K562 (cell line): ENCODE measurements around the gene WDR18. TPM values are rescaled to one million over a fixed set of nuclear protein-coding genes. Genes with fewer than 3 reads are reported as not detected.

Experiments used
- ATF2 ChIP-seq: sonication (generic); formaldehyde crosslinking; IDR thresholded peaks from 2 replicates; pipeline ENCODE4 v1.8.1; 2022; ENCODE audit warnings: missing genetic modification reagents
- CREBBP ChIP-seq: IDR thresholded peaks from one replicate; pipeline ENCODE4 v1.6.1; 2012; ENCODE audit warnings: low read depth, mild to moderate bottlenecking, control low read depth, inconsistent platforms, low read length
- DEAF1 ChIP-seq: fragments of 450-650 bp; formaldehyde crosslinking; IDR thresholded peaks from 2 replicates; pipeline ENCODE4 v1.4.0; 2020; ENCODE audit warnings: mild to moderate bottlenecking, moderate library complexity
- EP400 ChIP-seq: fragments of 450-650 bp; IDR thresholded peaks from 2 replicates; pipeline ENCODE4 v1.6.1; 2017; ENCODE audit warnings: antibody characterized with exemption, mild to moderate bottlenecking, moderate library complexity
- HMGXB4 ChIP-seq: sonication (generic); formaldehyde crosslinking; IDR thresholded peaks from 2 replicates; pipeline ENCODE4 v1.8.1; 2023; ENCODE audit warnings: mild to moderate bottlenecking, missing genetic modification reagents
- IFI16 ChIP-seq: fragments of 250-450 bp; sonication (Bioruptor Pico); IDR thresholded peaks from 2 replicates; pipeline ENCODE4 v2.1.2; 2022; ENCODE audit warnings: mild to moderate bottlenecking, inconsistent platforms
- ILK ChIP-seq: fragments of 450-650 bp; IDR thresholded peaks from 2 replicates; pipeline ENCODE4 v1.6.1; 2016; ENCODE audit warnings: missing genetic modification characterization, low read depth, mild to moderate bottlenecking, missing compliant biosample characterization, moderate library complexity, borderline replicate concordance
- KDM1A ChIP-seq, 2 experiments: fragments of 450-650 bp; IDR thresholded peaks; 2 replicates each; pipeline ENCODE4 v1.6.1; 2016; ENCODE audit warnings: mild to moderate bottlenecking in 2 of 2
- MCM7 ChIP-seq, 2 experiments: fragments of 450-650 bp; IDR thresholded peaks; 2 replicates each; pipeline ENCODE4 v1.6.1; 2016 to 2018
- MECOM ChIP-seq: fragments of 250-450 bp; sonication (Bioruptor Pico); IDR thresholded peaks from 2 replicates; pipeline ENCODE4 v1.8.0; 2022; ENCODE audit warnings: inconsistent platforms
- MEIS2 ChIP-seq: fragments of 450-650 bp; IDR thresholded peaks from 2 replicates; pipeline ENCODE4 v1.6.1; 2014; ENCODE audit warnings: mild to moderate bottlenecking; ENCODE audit not compliant: partially characterized antibody
- NEUROD1 ChIP-seq: fragments of 150-350 bp; IDR thresholded peaks from 2 replicates; pipeline ENCODE4 v1.6.1; 2014; ENCODE audit warnings: borderline replicate concordance, low read length, low read depth; ENCODE audit not compliant: partially characterized antibody
- NFATC3 ChIP-seq: fragments of 450-650 bp; IDR thresholded peaks from 2 replicates; pipeline ENCODE4 v1.6.1; 2017; ENCODE audit warnings: mild to moderate bottlenecking
- NRF1 ChIP-seq, 2 experiments: fragments of 450-650 bp; IDR thresholded peaks in 1 of 2; conservative IDR thresholded peaks in 1 of 2; 2 replicates each; pipeline ENCODE4 v1.6.1; 2014; ENCODE audit warnings: mild to moderate bottlenecking in 2 of 2
- PCBP1 ChIP-seq: fragments of 200-400 bp; formaldehyde crosslinking; IDR thresholded peaks from 2 replicates; pipeline ENCODE4 v1.6.1; 2018; ENCODE audit warnings: mild to moderate bottlenecking, low read depth, low read length; ENCODE audit not compliant: poor library complexity, severe bottlenecking
- SMARCC2 ChIP-seq: fragments of 450-650 bp; IDR thresholded peaks from 2 replicates; pipeline ENCODE4 v1.6.1; 2017; ENCODE audit warnings: antibody characterized with exemption, moderate library complexity, mild to moderate bottlenecking, low read depth
- XRCC3 ChIP-seq: fragments of 450-650 bp; IDR thresholded peaks from 2 replicates; pipeline ENCODE4 v1.6.1; 2017; ENCODE audit warnings: mild to moderate bottlenecking, moderate library complexity
- ZNF707 ChIP-seq: fragments of 250-450 bp; sonication (Bioruptor Pico); conservative IDR thresholded peaks from 2 replicates; pipeline ENCODE4 v1.8.0; 2022; ENCODE audit warnings: inconsistent platforms, mild to moderate bottlenecking, moderate library complexity
- polyA plus RNA-seq, 8 experiments: library from polyadenylated mRNA; depleted of rRNA in 4 of 8; stranded (reverse) in 5 of 8; unstranded in 3 of 8; fragments of >200 nt; fragmentation: Nextera tagmentation in 2 of 8; fragmentation: Illumina TruSeq in 1 of 8; extraction: Ambion mirVana in 2 of 8; extraction: Trizol in 1 of 8; gene quantifications; 2 replicates each; pipeline versions ENCODE4 v1.2.1 to v1.2.3, GENCODE V29; 2011 to 2014; ENCODE audit warnings: inconsistent platforms in 1 of 8, missing spikeins in 1 of 8
- total RNA-seq, 7 experiments: library from RNA; depleted of rRNA in 6 of 7; stranded (reverse); fragments of >200 nt in 6 of 7; fragmentation: Illumina TruSeq in 2 of 7; extraction: Trizol in 2 of 7; gene quantifications; 2 replicates each; pipeline versions ENCODE4 v1.2.1 to v1.2.3, GENCODE V29; 2011 to 2021; ENCODE audit warnings: low replicate concordance in 1 of 7
- TF ChIP-seq, protein P1 (sequence below): sonication (generic); formaldehyde crosslinking; IDR thresholded peaks from 2 replicates; pipeline ENCODE4 v1.8.0; 2022; ENCODE audit warnings: mild to moderate bottlenecking, missing genetic modification reagents, borderline replicate concordance
- TF ChIP-seq, protein P2 (sequence below): fragments of 250-450 bp; sonication (Bioruptor Pico); IDR thresholded peaks from 2 replicates; pipeline ENCODE4 v1.4.0; 2020; ENCODE audit warnings: mild to moderate bottlenecking, moderate library complexity, borderline replicate concordance

WDR18 gene
- total and polyA plus RNA-seq, 9 of the 15 experiments (the other 6 are each of a cell fraction or from before 2014, with no cell fraction given) = 0.65 to 181 (median 30.1) TPM

- TF ChIP-seq MCM7 (IDR thresholded peaks at IDR 0.05) = no peak
- TF ChIP-seq SMARCC2 = 0 out of 2 replicates have a peak, but pooled peaks have one; percentile 41
- TF ChIP-seq ILK (tag) = no peak
- TF ChIP-seq NRF1 (conservative IDR thresholded peaks at IDR 0.05 in 1 of 2, IDR thresholded peaks at IDR 0.05 in 1 of 2) = peak; percentile 31 to 57; a peak in 2 of 4 replicates
- TF ChIP-seq ATF2 (CRISPR knock-in tag) = no peak
- peak; percentile 99 for TF ChIP-seq PCBP1
- TF ChIP-seq, protein P1, sequence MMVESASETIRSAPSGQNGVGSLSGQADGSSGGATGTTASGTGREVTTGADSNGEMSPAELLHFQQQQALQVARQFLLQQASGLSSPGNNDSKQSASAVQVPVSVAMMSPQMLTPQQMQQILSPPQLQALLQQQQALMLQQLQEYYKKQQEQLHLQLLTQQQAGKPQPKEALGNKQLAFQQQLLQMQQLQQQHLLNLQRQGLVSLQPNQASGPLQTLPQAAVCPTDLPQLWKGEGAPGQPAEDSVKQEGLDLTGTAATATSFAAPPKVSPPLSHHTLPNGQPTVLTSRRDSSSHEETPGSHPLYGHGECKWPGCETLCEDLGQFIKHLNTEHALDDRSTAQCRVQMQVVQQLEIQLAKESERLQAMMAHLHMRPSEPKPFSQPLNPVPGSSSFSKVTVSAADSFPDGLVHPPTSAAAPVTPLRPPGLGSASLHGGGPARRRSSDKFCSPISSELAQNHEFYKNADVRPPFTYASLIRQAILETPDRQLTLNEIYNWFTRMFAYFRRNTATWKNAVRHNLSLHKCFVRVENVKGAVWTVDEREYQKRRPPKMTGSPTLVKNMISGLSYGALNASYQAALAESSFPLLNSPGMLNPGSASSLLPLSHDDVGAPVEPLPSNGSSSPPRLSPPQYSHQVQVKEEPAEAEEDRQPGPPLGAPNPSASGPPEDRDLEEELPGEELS (CRISPR knock-in tag) = 0 out of 2 replicates have a peak, but pooled peaks have one; percentile 30
- peak; percentile 52 for TF ChIP-seq MEIS2
- 0 out of 2 replicates have a peak, but pooled peaks have one; percentile 13 for TF ChIP-seq DEAF1 (CRISPR knock-in tag)
- no peak for TF ChIP-seq CREBBP
- TF ChIP-seq NEUROD1 = peak; percentile 70
- TF ChIP-seq KDM1A (IDR thresholded peaks at IDR 0.05) = peak; percentile 63 to 94
- TF ChIP-seq IFI16 = no peak
- no peak for TF ChIP-seq ZNF707
- no peak for TF ChIP-seq MECOM (CRISPR knock-in tag)
- no peak for TF ChIP-seq XRCC3
- peak; percentile 74 for TF ChIP-seq EP400
- TF ChIP-seq NFATC3 = no peak
- TF ChIP-seq HMGXB4 (CRISPR knock-in tag) = no peak
- TF ChIP-seq, protein P2, sequence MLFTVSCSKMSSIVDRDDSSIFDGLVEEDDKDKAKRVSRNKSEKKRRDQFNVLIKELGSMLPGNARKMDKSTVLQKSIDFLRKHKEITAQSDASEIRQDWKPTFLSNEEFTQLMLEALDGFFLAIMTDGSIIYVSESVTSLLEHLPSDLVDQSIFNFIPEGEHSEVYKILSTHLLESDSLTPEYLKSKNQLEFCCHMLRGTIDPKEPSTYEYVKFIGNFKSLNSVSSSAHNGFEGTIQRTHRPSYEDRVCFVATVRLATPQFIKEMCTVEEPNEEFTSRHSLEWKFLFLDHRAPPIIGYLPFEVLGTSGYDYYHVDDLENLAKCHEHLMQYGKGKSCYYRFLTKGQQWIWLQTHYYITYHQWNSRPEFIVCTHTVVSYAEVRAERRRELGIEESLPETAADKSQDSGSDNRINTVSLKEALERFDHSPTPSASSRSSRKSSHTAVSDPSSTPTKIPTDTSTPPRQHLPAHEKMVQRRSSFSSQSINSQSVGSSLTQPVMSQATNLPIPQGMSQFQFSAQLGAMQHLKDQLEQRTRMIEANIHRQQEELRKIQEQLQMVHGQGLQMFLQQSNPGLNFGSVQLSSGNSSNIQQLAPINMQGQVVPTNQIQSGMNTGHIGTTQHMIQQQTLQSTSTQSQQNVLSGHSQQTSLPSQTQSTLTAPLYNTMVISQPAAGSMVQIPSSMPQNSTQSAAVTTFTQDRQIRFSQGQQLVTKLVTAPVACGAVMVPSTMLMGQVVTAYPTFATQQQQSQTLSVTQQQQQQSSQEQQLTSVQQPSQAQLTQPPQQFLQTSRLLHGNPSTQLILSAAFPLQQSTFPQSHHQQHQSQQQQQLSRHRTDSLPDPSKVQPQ = no peak
Observed at GRCh38 chr19:944171-944567, 40.0 kb upstream of the WDR18 start (continued).
